ES-I3 (cell line): ENCODE data around the gene AGBL1.
"Not testable (repeated sequence)": the region's sequence is repeated elsewhere in the genome, so short reads cannot be mapped to it uniquely, and the experiment has no call there.

Experiments used
- H3K36me3 ChIP-seq: 2 replicates; pipeline ENCODE4 v1.6.1; 2013; ENCODE audit warnings: mild to moderate bottlenecking, low read length, control low read depth, moderate library complexity; ENCODE audit not compliant: insufficient read depth
- H3K4me1 ChIP-seq: 2 replicates; pipeline ENCODE4 v1.6.1; 2013; ENCODE audit warnings: mild to moderate bottlenecking, control low read depth, low read length; ENCODE audit not compliant: insufficient read depth
- H3K9ac ChIP-seq: 2 replicates; pipeline ENCODE4 v1.6.1; 2013; ENCODE audit warnings: low read depth, mild to moderate bottlenecking, low read length, moderate library complexity
- H3K9me3 ChIP-seq: 2 replicates; pipeline ENCODE4 v1.6.1; 2013; ENCODE audit warnings: mild to moderate bottlenecking, low read length, moderate library complexity; ENCODE audit not compliant: control insufficient read depth, insufficient read depth

AGBL1 gene

DNA sequence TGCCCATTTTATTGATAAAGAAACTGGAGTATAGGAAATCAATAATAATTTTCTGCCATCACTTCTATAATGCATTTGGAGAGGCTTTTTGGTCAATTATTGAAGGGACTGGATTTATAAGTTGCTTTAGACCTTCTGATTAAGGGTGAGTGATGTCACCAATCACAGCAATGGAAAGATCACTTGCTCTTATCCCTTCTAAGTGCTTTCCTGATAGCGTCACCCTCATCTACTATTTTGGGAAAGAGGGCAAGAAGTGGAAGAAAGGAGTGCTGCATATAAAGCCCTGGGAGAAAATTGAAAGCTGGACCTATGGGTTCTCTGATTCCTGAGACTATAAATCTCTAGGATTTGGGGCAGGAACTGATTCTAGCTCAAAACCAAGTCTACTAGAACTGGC, 771.3 kb downstream of the AGBL1 start:
- no peaks in the 10 kb centered on the region for H3K4me1 ChIP-seq
- H3K36me3 ChIP-seq = no peaks in the 10 kb centered on the region
- H3K9me3 ChIP-seq = no peaks in the 10 kb centered on the region
- H3K9ac ChIP-seq = no peak overlapping the region

DNA sequence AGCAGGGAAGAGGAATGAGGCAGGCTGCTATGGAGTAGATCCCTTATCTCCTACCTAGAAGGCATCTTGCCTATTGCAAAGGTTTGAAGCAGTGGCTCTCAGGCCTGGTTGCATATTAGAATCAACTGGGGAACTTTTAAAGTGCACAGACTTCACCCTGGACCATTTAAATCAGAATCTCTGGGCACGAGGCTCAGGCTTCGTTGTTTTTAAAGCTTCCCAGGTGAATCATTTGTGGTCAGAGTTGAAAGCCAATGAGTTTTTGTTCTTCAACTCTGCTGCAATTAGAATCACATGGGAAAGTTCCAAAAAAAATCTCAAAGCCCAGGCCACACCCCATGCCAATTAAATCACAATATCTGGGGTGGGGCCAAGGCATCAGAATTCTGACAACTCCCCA, 773.1 kb downstream of the AGBL1 start:
- no peaks in the 10 kb centered on the region for H3K4me1 ChIP-seq

DNA sequence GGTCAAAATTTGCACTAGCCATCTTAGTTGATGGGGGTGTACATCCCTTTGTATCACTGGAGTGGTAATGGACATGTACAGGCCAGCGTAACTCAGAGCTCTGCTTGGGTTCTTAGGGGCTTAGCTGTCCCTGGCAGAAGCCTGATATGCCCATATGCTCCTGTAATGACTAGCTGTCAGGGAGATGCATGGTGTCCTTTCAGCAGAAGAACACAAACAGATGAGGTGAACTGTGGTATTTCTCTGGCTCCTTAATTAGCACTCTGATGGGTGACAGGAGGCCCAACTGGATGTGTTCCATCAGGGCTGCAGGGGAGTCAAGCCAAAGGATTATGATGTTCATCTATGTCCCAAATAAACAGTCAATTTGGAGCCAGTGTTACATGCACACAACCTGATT, 774.5 kb downstream of the AGBL1 start:
- Histone ChIP-seq H3K9me3 (no peaks in the 10 kb centered on the region), H3K36me3 (no peaks in the 10 kb centered on the region), H3K4me1 (no peaks in the 10 kb centered on the region), H3K9ac (no peak overlapping the region)

More for the DNA sequence above, 773.1 kb downstream of the AGBL1 start:
- Histone ChIP-seq H3K9me3 (no peaks in the 10 kb centered on the region), H3K9ac (no peak overlapping the region), H3K36me3 (no peaks in the 10 kb centered on the region)

DNA sequence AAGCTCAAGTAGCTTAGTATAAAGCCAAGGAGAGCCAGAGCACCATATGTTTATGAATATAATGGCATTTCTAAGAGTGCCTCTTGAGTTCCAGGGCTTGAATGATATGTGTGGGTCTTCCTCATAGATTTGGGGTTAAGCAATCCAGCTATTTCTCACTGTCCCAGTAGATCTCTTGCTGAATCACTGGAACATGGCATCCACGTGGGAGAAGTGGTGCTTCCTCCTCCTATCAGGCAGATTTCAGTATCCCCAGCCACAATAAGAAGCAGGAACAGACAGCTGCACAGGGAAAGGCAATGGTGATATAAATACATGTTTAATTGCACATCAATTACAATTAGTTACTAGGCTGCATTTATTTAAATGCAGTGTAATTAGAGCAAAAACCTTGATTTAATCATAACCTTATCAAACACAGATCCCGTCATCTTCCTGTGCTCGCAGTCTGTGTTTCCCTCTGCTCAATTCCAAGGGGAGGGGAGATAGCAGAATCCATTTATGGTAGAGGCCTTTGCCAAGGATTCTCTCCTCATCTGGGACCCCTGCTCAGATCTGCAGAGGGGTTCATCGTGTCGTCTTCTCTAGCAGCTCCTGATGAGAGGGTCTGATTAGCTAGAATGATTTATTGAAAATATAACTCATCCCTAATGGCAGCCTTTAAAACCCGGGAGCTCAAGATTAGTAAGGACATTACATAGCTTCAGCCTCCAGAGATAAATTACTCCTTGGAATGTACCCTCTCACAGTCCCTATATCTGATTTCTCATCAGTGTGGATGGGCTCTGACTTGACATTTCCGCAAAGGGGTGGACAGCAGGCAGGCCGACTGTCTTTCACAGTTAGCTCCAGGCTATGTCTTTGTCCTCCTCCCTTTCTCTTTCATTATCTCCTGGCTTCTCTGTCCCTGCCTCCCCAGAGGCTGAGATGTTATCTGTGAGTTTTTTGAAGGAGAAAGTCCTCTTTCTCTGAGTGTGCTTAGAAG, 775.9 kb downstream of the AGBL1 start:
- Histone ChIP-seq H3K9me3 (no peaks in the 10 kb centered on the region), H3K4me1 (no peaks in the 10 kb centered on the region), H3K9ac (no peak overlapping the region), H3K36me3 (no peaks in the 10 kb centered on the region)

DNA sequence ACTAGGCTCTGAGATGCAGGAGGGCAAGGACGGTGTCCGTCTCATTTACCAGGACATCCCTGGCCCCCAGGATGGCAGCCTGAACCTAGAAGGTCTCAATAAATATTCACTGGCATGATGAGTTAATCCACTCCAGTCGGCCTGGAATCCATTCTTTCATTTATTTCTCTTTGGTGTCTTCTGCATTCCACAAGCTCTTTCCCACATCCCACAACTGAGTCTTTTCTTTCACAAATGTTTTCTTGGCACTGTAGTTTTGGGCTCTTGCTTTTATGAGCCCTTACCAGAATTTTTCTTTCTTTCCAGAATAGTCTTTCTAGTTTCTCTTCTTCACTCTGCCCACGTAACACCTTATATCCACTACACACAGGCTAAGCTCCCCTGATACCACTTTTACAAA, 778.0 kb downstream of the AGBL1 start:
- Histone ChIP-seq H3K4me1 (no peaks in the 10 kb centered on the region), H3K9ac (no peak overlapping the region), H3K36me3 (no peaks in the 10 kb centered on the region), H3K9me3 (no peaks in the 10 kb centered on the region)

DNA sequence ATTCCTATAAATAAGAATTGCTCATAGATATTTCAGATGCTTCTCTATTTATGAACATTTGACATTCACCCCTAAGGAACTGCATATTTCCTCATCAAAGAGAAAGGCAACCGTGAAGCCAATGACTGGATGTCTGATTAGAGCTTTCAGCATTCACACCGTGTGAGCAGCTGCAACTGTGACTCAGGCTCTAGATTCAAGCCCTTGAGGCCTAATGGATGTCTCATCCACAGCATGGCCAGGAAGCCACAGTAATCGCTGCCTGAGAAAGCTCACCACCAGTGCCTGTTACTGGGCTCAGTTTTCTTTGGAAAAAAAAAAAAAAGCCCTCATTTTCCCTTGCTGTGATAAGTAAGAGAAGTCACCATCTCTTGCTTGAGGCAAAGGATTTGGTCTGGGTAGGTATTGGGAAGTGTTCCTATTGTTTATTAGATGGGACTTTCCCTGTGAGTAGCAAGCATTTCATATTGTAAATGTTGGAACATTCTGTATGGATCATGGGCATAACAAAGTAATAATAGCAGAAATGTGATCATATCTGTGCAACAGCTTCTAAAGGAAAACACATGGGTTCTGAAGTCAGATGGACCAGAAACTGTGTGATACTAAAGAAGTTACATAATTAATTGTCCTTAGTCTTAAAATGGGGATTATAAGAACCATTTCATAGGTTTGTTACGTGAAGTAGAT, 783.7 kb downstream of the AGBL1 start:
- no peaks in the 10 kb centered on the region for H3K9me3 ChIP-seq
- no peaks in the 10 kb centered on the region for H3K36me3 ChIP-seq
- H3K9ac ChIP-seq = no peak overlapping the region
- H3K4me1 ChIP-seq = no peaks in the 10 kb centered on the region

DNA sequence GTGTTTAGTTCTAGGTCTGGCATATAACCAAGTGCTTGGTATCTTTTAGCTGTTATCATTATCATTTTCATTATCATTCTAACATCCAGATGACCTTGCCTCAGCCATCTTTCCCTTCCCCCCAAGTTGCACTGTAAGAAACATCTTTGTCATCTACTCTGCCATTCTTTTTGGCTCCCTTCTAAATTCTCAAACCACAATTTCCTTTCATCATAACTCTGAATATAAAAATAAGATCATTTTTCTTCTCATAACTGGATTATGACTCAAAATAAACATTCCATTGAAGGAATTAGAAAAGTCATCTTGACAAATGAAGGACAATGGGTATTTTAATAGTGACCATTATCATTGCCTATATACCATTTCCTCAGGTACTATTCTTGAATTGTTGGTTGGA, 786.2 kb downstream of the AGBL1 start:
- no peak overlapping the region for H3K9ac ChIP-seq

DNA sequence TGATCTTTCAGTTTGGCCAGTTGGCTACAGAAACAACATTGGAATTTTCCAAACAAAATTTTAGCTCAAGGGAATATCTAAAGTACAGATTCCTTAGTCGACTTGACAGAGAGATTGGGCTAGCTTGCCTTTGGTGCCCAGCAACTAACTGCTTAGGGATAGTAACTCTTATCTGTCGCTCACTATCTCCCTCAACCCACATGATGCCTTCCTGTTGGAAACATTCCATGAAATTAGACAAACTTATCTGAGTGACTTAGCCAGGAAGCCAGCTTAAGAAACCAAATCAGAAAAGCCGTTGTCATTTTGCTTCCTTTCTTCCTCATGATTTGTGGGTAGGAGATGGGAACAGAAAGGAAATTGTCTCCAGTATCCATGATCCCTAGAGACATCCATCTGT, 791.2 kb downstream of the AGBL1 start:
- Histone ChIP-seq H3K9me3 (no peaks in the 10 kb centered on the region), H3K9ac (no peak overlapping the region), H3K36me3 (no peaks in the 10 kb centered on the region), H3K4me1 (no peaks in the 10 kb centered on the region)

More for the DNA sequence above, 786.2 kb downstream of the AGBL1 start:
- H3K9me3 ChIP-seq = no peaks in the 10 kb centered on the region
- H3K4me1 ChIP-seq = no peaks in the 10 kb centered on the region
- no peaks in the 10 kb centered on the region for H3K36me3 ChIP-seq

DNA sequence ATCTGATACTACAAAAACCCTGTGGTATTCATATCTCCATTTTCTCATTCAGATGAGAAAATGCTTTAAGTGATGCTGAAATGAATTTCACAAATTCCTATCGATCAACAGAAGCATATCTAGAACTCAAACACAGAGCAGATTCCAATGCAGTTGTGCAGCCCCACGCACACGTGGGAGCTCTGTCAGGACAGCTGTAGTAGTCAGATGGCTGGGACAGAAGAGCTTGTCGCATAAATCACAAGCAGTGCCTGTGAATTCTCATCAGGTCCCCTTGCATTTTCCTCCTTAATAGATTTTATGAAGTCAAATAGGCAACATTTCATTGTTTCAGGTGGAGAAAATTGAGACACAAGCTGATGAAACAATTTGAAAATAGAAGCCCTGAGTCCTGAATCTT, 792.3 kb downstream of the AGBL1 start:
- Histone ChIP-seq H3K9me3 (no peaks in the 10 kb centered on the region), H3K4me1 (no peaks in the 10 kb centered on the region), H3K9ac (no peak overlapping the region), H3K36me3 (no peaks in the 10 kb centered on the region)

DNA sequence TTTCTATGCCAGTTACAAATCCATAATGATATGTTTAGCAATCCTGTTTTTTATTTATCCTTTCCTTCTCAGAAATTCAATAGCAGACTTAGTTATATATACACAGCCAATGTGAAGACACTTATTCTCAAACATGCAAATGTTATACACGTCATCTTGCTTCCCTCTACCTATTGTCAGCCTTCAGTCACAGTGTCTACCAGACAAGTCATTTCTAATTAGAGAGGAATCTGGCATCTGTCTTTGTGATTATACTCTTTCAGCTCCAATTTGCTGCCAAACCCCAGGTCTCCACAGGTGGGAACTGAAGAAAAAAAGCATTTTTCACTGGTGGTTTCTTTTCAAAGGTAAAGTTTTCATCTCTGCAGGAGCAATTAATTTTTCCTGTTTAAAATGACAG, 793.1 kb downstream of the AGBL1 start:
- no peaks in the 10 kb centered on the region for H3K9me3 ChIP-seq

DNA sequence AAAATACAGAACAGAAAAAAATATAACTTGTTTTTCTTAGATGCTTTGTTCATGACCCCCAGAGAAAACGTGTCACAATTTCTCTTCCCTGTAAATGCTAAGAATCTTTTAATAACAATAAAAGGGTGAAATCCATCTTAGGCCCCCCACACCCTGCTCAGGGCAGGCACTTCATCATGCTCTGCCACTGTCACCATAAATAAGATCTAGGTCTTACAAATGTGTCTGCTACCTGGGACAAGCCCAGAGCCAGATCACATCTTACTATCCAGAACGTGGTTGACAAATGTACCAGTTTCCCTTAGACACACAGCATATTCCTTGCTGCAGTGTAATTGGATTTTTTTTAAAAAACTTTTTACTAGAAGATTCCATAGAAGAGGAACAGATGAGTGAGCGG, 795.4 kb downstream of the AGBL1 start:
- Histone ChIP-seq H3K9me3 (no peaks in the 10 kb centered on the region), H3K9ac (no peak overlapping the region), H3K4me1 (no peaks in the 10 kb centered on the region), H3K36me3 (no peaks in the 10 kb centered on the region)

More for the DNA sequence above, 793.1 kb downstream of the AGBL1 start:
- Histone ChIP-seq H3K9ac (no peak overlapping the region), H3K36me3 (no peaks in the 10 kb centered on the region), H3K4me1 (no peaks in the 10 kb centered on the region)

DNA sequence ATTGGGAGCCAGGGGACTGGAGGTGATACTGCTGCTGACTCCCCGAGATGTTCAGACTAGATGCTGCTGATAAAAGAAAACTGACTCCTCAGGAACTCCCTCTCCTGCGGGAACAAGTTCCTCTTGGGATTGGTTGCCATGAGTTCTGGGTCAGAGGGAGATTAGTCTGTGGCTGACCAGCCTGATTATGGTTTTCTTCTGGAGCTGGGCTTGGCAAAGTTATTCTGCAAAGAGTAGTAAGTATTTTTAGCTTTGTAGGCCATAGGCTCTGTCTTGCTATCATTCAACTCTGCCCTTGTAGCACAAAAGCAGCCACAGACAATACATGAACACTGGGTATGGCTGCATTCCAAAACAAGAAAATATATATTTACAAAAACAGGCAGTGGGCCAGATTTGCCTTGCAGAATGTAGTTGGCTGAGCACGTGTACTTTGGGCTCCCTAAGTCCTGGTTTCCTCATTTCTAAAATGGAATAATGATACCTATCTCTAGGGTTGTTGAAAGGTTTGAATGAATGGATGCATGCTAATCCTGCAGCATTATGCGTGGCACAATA, 796.8 kb downstream of the AGBL1 start:
- H3K36me3 ChIP-seq = no peaks in the 10 kb centered on the region

DNA sequence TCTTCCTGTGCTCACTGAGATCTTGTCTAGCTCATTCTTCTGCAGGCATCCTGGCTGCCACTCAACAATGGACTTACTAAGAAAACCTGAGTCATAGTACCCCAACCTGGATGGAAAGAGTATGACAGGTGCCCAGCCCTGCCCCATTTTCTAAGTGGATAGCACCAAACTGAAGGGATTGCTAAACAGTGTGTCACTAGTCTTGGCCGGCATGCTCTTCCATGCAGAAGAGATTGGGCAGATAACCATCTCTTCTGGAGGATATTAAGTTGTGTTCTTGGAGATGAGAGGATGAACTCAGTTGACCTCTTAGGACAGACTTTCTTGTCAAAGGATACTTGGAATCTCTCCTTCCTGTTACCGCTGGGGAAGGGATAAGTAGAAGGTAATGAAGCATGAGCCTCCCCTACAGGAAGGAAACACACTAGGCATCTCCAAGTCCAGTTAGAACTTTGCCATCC, 797.5 kb downstream of the AGBL1 start:
- Histone ChIP-seq H3K9me3 (no peaks in the 10 kb centered on the region), H3K9ac (no peak overlapping the region), H3K4me1 (no peaks in the 10 kb centered on the region)

More for the DNA sequence above, 796.8 kb downstream of the AGBL1 start:
- H3K9me3 ChIP-seq = no peaks in the 10 kb centered on the region
- no peaks in the 10 kb centered on the region for H3K4me1 ChIP-seq
- no peak overlapping the region for H3K9ac ChIP-seq

DNA sequence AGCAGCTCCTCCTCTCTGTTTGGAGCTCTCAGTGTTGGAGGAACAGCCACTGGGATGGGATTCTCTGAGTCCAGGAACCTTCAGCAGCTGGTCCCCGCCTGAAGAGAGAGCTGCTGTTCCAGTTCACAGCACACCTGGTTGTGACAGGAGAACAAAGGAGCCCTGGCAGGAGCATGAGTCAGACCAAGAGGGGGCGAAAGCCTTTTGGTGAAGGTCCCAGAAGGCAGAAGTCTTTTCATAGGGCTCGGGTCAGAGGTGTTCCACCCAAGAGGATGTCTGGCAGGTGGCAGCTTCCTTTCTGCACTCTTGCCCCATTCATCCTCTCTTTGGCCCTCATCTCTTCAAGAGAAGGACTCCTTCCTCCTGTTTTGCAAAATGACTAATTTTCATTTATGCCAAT, 799.2 kb downstream of the AGBL1 start:
- not testable (repeated sequence) for H3K9me3 ChIP-seq, H3K36me3 ChIP-seq, H3K4me1 ChIP-seq, H3K9ac ChIP-seq

More for the DNA sequence above, 797.5 kb downstream of the AGBL1 start:
- H3K36me3 ChIP-seq = no peaks in the 10 kb centered on the region
